Spleen (tissue), 11 donors: Measurements from ENCODE around the gene SHANK2. TPM values are rescaled to one million over a fixed set of nuclear protein-coding genes. Genes with fewer than 3 reads are reported as not detected.
A peak's percentile ranks its signal among the peaks of the same experiment; 100 is the strongest.

ENCODE experiments used
- DNase-seq: peaks from one replicate; pipeline ENCODE4 v3.0.0-alpha.2; 2020
- H3K27ac ChIP-seq, 8 donors: fragments of 200-600 bp; sonication (generic) in 7 of 8; 1 replicate in 4 of 8; 2 replicates in 4 of 8; pipeline versions ENCODE4 v1.5.0 to v1.8.0; 2016 to 2021; ENCODE audit warnings: inconsistent platforms in 4 of 8, mild to moderate bottlenecking in 4 of 8, moderate library complexity in 1 of 8
- H3K27me3 ChIP-seq, 7 donors: fragments of 200-600 bp; sonication (generic) in 6 of 7; replicated peaks in 1 of 7; 1 replicate in 4 of 7; 2 replicates in 3 of 7; pipeline versions ENCODE4 v1.5.0 to v1.8.0; 2016 to 2021; ENCODE audit warnings: inconsistent platforms in 3 of 7, mild to moderate bottlenecking in 1 of 7
- H3K36me3 ChIP-seq, 6 donors: fragments of 200-600 bp; sonication (generic) in 5 of 6; 1 replicate in 4 of 6; 2 replicates in 2 of 6; pipeline versions ENCODE4 v1.5.0 to v1.8.0; 2016 to 2021; ENCODE audit warnings: inconsistent platforms in 2 of 6
- H3K4me1 ChIP-seq, 6 donors: fragments of 200-600 bp; sonication (generic) in 5 of 6; 1 replicate in 3 of 6; 2 replicates in 3 of 6; pipeline versions ENCODE4 v1.5.0 to v1.8.0; 2016 to 2021; ENCODE audit warnings: inconsistent platforms in 3 of 6
- H3K4me3 ChIP-seq, 8 donors: fragments of 200-600 bp; sonication (generic) in 7 of 8; 1 replicate in 4 of 8; 2 replicates in 4 of 8; pipeline versions ENCODE4 v1.5.0 to v1.8.0; 2016 to 2021; ENCODE audit warnings: inconsistent platforms in 4 of 8, mild to moderate bottlenecking in 4 of 8, moderate library complexity in 2 of 8
- H3K9me3 ChIP-seq, 8 donors: fragments of 200-600 bp; sonication (generic) in 7 of 8; 1 replicate in 4 of 8; 2 replicates in 4 of 8; pipeline versions ENCODE4 v1.5.0 to v1.8.0; 2016 to 2021; ENCODE audit warnings: inconsistent platforms in 4 of 8
- POLR2A ChIP-seq, 3 donors: fragments of 450-650 bp; IDR thresholded peaks; one replicate each; pipeline ENCODE4 v1.5.1; 2017; ENCODE audit warnings: antibody characterized with exemption in 3 of 3, mild to moderate bottlenecking in 1 of 3
- POLR2AphosphoS5 ChIP-seq, 3 donors: sonication (generic); formaldehyde crosslinking; IDR thresholded peaks; one replicate each; pipeline ENCODE4 v1.5.1; 2017; ENCODE audit warnings: antibody characterized with exemption in 3 of 3
- WGBS, 5 donors: extraction: QIAGEN DNeasy Blood & Tissue Kit in 3 of 5; methylation state at CpG; one replicate each; pipeline versions ENCODE4 v1.1.5 to v1.1.7; 2013 to 2018; 5-methylcytosine and 5-hydroxymethylcytosine counted together
- intact Hi-C: fragments of 100-400 bp; cut with DNase I; formaldehyde crosslinking; loops from one replicate; pipeline ENCODE4 v1.15.0; 2023; ENCODE audit warnings: low total_unique reads
- polyA plus RNA-seq, 3 donors: library from polyadenylated mRNA; stranded (reverse); fragments of 200-250 nt; gene quantifications; one replicate each; pipeline ENCODE4 v1.2.1, GENCODE V29; 2013
- total RNA-seq, 7 donors: library from RNA; depleted of rRNA in 3 of 7; stranded (reverse); fragments of >200 nt in 3 of 7; fragmentation: NEBNext Ultra II Directional in 4 of 7; extraction: Animal tissue kit (Norgen Biotek cat#: 25700) in 4 of 7; gene quantifications; one replicate each; pipeline versions ENCODE4 v1.1.0 to v1.2.1, GENCODE V29; 2016 to 2021
- TF ChIP-seq, protein P1 (sequence below), 11 experiments: fragments of 200-600 bp in 7 of 11; fragments of 450-650 bp in 4 of 11; sonication (generic) in 4 of 11; IDR thresholded peaks in 8 of 11; conservative IDR thresholded peaks in 3 of 11; 1 replicate in 7 of 11; 2 replicates in 4 of 11; pipeline versions ENCODE4 v1.4.0 to v1.8.0; 2016 to 2021; ENCODE audit warnings: antibody characterized with exemption in 11 of 11, inconsistent platforms in 4 of 11, mild to moderate bottlenecking in 1 of 11
- donor health status: healthy with polysubstance abuse.
- donor health status: DM: no; HTN: no; CAD: no; lungs with moderate emphysema.
- donor health status: DM: no; HTN: no; CAD: no.
- donor health status: Bipolar disorder and iron deficiency.
- donor health status: healthy.
- donor health status: DM: no; HTN: no; CAD: no.
- donor health status: DM: yes; HTN: yes; CAD: no.

The SHANK2 gene
- total and polyA plus RNA-seq, 10 donors, result 0.30 to 23.8 (median 9.4) TPM

DNA sequence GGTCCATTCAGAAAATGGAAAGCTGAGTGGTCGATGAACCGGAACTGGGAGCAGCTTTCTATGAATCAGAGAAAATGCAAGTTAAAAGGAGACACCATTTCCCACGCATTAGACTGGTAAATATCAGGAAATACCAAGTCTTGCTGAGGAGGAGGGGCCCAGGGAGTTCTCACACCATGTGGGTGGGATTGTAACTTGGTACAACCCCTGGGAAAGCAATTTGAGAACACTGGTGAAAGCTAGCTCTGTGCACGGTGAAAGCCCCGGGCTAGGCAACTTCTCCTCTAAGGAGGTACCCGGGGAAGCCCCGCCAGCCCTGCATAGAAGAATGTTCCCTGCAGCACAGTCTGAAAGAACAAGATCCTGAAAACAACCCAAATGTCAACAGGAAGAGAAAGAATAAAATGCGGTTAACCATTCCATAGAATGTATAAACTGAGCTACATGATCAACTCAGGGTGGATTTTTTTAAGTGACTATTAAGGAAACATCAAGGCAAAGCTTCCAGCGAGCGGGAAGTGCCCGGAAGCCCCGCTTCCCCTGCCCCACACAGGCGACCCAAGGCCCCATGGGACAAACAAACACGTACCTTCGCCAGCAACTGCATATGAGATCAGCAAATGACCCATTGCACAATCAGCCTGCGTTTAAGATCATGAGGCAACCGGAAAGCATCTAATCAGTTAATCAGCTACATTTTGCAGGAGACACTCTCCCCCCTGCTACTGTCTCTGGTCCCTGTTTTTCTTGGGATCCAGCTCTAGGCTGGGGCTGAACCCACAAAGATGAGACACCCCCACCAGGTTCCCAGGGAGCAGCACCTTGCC lies 11.3 kb downstream of the SHANK2 start:
- Histone ChIP-seq H3K4me1 (peaks cover 0 to 11% (median 3%) of the 10 kb centered on the region in 6 donors), H3K4me3 (peak overlapping the region in 1 of 8 donors; percentile 13), H3K36me3 (no peaks in the 10 kb centered on the region), H3K27me3 (peaks cover 0 to 84% (median 10%) of the 10 kb centered on the region in 7 donors), H3K27ac (no peak overlapping the region), H3K9me3 (no peaks in the 10 kb centered on the region)
- WGBS, 5 donors, result 15 to 25% (median 23%) methylated on average over 17 of the region's 17 CpGs
- TF ChIP-seq POLR2AphosphoS5 (IDR thresholded peaks at IDR 0.05) (peak in 2 of 3 donors; percentile 11 to 19), POLR2A (IDR thresholded peaks at IDR 0.05) (no peak)
- DNase-seq, result peak; percentile 59
- intact Hi-C loops, result no loop called here

DNA sequence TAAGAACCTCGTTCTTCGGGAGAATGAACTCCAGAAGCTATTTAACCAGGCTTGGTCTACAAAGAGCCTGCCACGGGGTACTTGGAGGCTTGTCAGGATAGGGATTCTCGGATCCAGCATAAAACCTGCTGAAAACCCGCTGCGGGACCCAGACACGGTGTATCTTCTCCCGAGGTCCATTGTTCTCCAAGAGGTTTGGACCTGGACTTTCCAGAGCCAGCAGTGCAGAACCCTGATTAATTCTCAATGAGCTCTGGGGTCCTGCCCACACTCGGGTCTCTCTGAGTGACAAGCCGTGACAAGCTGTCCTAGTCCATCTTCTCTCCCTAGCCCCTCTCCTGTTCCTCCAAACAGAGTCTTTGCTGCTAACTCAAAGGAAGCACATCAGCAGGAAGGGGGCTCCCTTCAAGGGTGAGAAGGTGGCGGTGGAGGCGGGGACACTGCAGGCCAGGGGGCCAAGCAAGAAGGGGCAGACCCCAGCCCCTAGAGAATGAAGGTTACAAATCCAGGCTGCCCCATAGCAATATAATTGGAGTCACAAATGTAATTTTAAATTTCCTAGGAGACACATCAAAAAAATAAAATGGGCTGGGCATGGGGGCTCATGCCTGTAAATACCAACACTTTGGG lies 12.2 kb downstream of the SHANK2 start:
- Histone ChIP-seq H3K9me3 (no peaks in the 10 kb centered on the region), H3K27me3 (peaks cover 0 to 81% (median under 1%) of the 10 kb centered on the region in 7 donors), H3K4me3 (no peak overlapping the region), H3K27ac (no peak overlapping the region), H3K4me1 (peaks cover 0 to 11% (median 3%) of the 10 kb centered on the region in 6 donors), H3K36me3 (no peaks in the 10 kb centered on the region)
- TF ChIP-seq POLR2A (IDR thresholded peaks at IDR 0.05), result no peak
- no peak for TF ChIP-seq POLR2AphosphoS5 (IDR thresholded peaks at IDR 0.05)
- TF ChIP-seq, protein P1, sequence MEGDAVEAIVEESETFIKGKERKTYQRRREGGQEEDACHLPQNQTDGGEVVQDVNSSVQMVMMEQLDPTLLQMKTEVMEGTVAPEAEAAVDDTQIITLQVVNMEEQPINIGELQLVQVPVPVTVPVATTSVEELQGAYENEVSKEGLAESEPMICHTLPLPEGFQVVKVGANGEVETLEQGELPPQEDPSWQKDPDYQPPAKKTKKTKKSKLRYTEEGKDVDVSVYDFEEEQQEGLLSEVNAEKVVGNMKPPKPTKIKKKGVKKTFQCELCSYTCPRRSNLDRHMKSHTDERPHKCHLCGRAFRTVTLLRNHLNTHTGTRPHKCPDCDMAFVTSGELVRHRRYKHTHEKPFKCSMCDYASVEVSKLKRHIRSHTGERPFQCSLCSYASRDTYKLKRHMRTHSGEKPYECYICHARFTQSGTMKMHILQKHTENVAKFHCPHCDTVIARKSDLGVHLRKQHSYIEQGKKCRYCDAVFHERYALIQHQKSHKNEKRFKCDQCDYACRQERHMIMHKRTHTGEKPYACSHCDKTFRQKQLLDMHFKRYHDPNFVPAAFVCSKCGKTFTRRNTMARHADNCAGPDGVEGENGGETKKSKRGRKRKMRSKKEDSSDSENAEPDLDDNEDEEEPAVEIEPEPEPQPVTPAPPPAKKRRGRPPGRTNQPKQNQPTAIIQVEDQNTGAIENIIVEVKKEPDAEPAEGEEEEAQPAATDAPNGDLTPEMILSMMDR (IDR thresholded peaks at IDR 0.05 in 8 of 11, conservative IDR thresholded peaks at IDR 0.05 in 3 of 11), result no peak
- intact Hi-C loops, result no loop called here
- peak; percentile 21 for DNase-seq
- 87 to 91% (median 88%) methylated on average over 12 of the region's 12 CpGs for WGBS, 5 donors

DNA sequence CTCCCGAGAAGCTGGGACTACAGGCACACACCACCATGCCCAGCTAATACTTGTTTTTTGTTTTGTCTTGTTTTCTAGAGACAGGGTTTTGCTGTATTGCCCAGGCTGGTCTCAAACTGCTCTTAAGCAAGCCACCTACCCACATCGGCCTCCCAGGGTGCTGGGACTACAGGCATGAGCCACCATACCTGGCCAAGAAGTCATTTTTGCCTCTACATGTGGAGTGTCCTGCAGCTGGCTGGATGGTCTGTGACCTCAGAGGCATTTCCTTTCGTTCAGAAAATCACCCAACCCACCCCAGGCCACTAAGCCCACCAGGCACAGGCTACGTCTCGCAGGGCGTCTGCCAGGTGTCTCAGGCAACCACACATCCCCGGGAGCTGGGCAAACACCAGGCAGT lies 12.8 kb downstream of the SHANK2 start:
- no peak overlapping the region for H3K27ac ChIP-seq

DNA sequence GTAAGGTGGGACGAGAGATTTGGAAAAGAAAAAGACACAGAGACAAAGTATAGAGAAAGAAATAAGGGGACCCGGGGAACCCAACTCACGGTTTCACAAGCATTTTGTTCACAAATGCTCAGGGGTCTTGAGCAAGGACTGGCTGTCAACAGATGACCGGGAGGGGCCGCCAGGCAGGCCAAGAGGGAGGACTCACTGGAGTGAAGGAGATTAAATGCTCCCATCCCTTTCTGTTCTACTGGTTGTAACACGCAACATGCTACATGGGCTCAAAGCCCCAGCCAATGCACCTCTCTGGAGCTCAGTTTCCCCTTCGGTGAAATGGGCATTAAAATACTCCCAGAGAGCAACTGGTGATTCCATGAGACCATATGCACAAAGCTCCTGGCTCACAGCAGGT lies 13.4 kb downstream of the SHANK2 start:
- no peaks in the 10 kb centered on the region for H3K9me3 ChIP-seq
- peak; percentile 42 for DNase-seq
- H3K4me3 ChIP-seq, result no peak overlapping the region
- H3K27me3 ChIP-seq, result peaks cover 0 to 81% (median 0%) of the 10 kb centered on the region in 7 donors
- peaks cover 0 to 11% (median 3%) of the 10 kb centered on the region in 6 donors for H3K4me1 ChIP-seq
- no peak for TF ChIP-seq POLR2AphosphoS5 (IDR thresholded peaks at IDR 0.05)
- TF ChIP-seq, protein P1 (IDR thresholded peaks at IDR 0.05 in 8 of 11, conservative IDR thresholded peaks at IDR 0.05 in 3 of 11), result no peak
- TF ChIP-seq POLR2A (IDR thresholded peaks at IDR 0.05), result no peak
- 85 to 93% (median 91%) methylated on average over 7 of the region's 7 CpGs for WGBS, 5 donors
- no peaks in the 10 kb centered on the region for H3K36me3 ChIP-seq
- intact Hi-C loops, result no loop called here
- no peak overlapping the region for H3K27ac ChIP-seq

More for the DNA sequence above, 12.8 kb downstream of the SHANK2 start:
- WGBS, 5 donors, result 66 to 84% (median 76%) methylated on average over 7 of the region's 7 CpGs
- H3K27me3 ChIP-seq, result peaks cover 0 to 81% (median 0%) of the 10 kb centered on the region in 7 donors
- no peaks in the 10 kb centered on the region for H3K36me3 ChIP-seq
- TF ChIP-seq, protein P1 (IDR thresholded peaks at IDR 0.05 in 8 of 11, conservative IDR thresholded peaks at IDR 0.05 in 3 of 11), result no peak
- no peak for TF ChIP-seq POLR2A (IDR thresholded peaks at IDR 0.05)
- TF ChIP-seq POLR2AphosphoS5 (IDR thresholded peaks at IDR 0.05), result no peak
- H3K4me1 ChIP-seq, result peaks cover 0 to 11% (median 3%) of the 10 kb centered on the region in 6 donors
- intact Hi-C loops, result no loop called here
- peak; percentile 30 for DNase-seq
- H3K4me3 ChIP-seq, result no peak overlapping the region
- H3K9me3 ChIP-seq, result no peaks in the 10 kb centered on the region
